GM12872 (cell line): ENCODE results near the gene VAMP7.
A peak's percentile ranks its signal among the peaks of the same experiment; 100 is the strongest.

Source experiments
- TF ChIP-seq, protein P1 (sequence below): IDR thresholded peaks from 3 replicates; pipeline ENCODE4 v1.5.1; 2011; ENCODE audit warnings: low read depth, mild to moderate bottlenecking, low read length, moderate library complexity; ENCODE audit not compliant: insufficient read depth

VAMP7 gene

DNA sequence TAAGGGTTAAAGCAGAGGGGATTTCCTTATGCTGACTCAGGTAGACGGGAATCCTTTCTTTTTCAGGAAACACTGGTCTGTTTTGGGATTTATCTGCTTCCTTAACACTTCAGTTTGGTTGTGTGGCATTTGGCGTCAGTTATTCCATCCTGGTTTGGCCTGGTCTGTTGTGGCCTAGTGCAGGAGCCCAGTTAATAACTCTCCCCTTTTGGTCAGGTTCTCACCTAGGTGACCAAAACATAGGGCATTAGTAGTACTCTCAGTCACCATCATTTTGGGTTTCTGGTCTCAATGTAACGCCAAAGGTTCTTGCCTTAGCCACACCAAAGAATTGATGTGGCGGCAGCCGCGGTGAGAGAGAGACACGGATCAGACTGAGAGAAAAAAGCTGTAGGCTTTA, 76.7 kb downstream of the VAMP7 start:
- TF ChIP-seq, protein P1, sequence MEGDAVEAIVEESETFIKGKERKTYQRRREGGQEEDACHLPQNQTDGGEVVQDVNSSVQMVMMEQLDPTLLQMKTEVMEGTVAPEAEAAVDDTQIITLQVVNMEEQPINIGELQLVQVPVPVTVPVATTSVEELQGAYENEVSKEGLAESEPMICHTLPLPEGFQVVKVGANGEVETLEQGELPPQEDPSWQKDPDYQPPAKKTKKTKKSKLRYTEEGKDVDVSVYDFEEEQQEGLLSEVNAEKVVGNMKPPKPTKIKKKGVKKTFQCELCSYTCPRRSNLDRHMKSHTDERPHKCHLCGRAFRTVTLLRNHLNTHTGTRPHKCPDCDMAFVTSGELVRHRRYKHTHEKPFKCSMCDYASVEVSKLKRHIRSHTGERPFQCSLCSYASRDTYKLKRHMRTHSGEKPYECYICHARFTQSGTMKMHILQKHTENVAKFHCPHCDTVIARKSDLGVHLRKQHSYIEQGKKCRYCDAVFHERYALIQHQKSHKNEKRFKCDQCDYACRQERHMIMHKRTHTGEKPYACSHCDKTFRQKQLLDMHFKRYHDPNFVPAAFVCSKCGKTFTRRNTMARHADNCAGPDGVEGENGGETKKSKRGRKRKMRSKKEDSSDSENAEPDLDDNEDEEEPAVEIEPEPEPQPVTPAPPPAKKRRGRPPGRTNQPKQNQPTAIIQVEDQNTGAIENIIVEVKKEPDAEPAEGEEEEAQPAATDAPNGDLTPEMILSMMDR: no peak

DNA sequence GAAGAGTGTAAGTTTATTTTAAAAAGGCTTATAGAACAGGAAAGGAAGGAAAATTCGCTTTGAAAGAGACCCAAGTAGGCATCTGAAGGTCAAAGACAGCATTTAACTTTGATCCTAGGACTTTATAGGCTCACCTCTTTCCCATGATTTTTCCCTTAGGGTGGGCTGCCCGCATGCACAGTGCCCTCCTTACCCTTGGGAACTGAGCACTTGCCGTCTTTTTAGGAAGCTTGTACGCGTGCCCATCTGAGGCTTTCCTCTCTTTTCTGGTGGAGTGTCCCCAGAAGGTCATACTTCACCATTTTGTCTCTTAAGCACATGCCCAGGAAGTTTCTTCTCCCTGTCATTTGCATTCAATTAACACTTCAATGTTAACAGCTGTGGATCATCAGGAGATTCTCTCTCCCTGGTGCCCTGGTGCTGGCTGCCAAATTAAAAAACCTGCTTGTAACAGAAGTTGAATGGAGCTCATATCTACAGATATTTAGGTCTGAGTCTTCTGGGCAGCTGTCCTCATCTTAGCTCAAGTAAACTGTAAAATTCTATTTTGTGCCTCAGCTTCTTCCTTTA, 78.0 kb downstream of the VAMP7 start:
- TF ChIP-seq, protein P1: no peak

DNA sequence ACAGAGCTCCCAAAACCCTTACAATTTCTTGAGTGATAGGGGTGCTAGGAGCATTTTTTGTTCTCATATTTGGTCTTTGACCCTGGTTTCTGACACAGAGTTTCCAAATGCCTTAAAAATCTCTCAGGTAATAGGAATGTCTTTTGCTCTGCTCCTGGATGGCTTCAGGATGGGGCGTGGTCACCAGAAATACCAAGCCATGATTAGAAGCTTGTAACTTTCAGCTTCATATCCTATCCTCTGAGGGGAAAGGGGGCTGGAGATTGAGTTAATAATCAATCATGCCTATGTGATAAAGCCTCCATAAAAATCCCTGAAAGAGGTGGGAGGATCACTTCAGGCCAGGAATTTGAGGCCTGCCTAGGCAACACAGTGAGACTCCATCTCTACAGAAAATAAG, 81.8 kb downstream of the VAMP7 start:
- TF ChIP-seq, protein P1: no peak

DNA sequence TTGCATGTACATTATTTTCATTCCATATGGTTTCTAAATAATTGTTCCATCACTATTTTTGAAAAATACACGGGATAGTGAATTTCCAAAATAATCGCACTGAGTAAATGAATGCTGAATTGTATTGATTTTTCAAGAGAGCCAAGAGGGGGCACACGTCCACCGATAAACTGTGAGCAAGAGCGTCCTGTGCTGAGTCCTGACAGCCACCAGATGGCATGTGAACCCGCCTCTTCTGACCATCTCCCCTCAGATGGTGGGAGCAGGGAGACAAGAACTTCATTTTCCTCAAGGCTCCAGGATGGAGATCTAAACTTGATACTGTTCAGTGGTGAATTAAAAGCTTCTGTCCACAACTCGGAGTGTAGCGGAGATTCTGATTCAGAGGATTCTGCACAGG, 85.7 kb downstream of the VAMP7 start:
- TF ChIP-seq, protein P1: peak; percentile 62

DNA sequence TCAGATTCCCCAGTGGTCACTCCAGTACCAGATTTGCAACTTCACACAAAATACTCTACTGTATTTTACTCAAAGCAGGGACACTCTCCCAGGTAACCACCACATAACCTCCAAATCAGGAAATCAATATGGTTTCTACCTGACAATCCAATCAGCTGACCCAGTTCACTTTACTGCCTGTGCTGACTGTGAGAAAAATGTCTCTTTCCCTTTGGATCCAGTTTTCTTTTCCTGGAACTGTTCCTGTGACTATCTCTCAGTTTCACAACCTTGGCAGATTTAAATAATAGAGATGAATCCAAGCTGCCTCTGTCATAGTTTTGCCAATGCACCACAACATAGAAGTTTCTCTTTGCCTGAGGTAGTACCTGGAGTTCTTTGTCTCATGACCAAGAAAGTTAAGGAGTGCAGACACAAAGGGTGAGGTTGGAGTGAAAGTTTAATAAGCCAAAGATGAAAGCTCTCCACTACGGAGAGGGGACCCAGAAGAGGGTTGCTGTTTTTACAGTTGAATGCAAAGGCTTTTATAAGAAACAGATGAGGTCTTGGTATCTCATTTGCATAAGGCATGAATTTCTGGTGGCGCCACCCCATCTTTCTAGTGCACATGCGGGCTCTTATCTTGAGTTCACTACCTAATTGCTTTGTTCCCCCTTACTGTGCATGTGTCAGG, 86.6 kb downstream of the VAMP7 start:
- TF ChIP-seq, protein P1: no peak

DNA sequence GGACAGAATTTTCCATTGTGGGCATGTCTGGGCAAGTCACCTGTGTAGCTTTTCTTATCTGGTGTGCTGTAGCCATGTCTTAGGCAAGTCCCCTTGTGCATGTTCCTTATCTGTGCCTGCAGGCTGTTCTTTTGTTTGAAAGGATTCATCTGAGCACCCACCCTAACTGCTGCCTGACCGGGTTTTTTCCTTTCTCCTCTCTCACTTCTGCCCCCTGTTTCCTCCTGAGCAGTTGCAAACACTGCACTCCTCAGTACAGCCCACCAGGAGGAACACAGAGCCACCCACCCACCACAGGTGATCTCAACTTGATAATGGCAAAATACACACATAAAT, 87.1 kb downstream of the VAMP7 start:
- TF ChIP-seq, protein P1: no peak

DNA sequence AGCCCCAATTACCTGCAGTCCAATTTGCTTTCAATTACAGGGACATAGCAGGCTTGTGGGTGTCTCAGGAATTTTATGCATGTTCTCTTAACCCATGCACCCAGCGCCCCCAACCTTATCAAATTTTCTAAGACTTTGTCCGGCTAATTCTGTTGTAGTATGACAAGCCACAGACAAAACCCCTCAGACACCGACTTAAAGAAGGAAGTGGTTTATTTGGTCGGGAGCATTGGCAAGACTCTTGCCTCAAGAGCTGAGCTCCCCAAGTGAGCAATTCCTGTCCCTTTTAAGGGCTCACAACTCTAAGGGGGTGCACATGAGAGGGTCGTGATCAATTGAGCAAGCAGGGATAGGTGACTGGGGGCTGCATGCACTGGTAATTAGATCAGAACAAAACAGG, 87.6 kb downstream of the VAMP7 start:
- TF ChIP-seq, protein P1: no peak

DNA sequence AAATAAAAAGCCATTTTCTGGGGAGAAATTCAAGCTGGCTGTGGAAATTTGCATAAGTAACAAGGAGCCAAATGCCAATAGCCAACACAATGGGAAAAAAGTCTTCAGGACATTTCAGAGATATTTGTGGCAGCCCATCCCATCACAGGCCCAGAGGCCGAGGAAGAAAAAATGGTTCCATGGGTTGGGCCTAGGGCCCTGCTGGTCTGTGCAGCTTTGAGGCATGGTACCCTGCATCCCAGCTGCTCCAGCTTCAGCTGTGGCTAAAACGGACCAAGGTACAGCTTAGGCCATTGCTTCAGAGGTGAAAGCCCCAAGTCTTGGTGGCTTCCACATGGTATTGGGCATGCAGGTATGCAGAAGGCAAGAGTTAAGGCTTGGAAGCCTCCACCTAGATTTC, 102.2 kb downstream of the VAMP7 start:
- TF ChIP-seq, protein P1: no peak
